ENCODE measurements around the gene PTH1R. TPM values are rescaled to one million over a fixed set of nuclear protein-coding genes. Genes with fewer than 3 reads are reported as not detected.

Gene PTH1R
- total RNA-seq, 4 donors from 2014 or later, result 7.8 to 18.5 (median 14.5) TPM

DNA sequence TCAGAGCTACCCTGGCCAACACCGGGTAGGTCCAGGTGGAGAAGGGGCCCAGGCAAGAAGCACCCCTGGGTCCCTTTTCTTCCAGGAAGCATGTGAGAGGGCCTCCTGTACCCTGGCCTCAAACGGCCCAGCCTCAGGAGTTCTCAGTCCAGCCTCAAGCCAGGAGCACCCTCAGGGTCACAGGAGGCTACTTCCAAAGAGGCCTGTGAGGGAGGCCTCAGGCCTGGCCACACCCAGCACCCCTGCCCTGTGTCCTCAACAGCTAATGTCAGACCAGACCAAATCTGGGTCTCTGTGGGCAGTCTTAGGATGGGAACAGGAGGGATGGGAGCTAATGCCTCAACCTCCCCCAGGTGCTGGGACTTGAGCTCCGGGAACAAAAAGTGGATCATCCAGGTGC, 23.5 kb downstream of the PTH1R start:
- no peak overlapping the region for H3K4me3 ChIP-seq
- H3K36me3 ChIP-seq, result no peaks in the 10 kb centered on the region
- TF ChIP-seq POLR2AphosphoS5 (IDR thresholded peaks at IDR 0.05) (no peak), EP300 (IDR thresholded peaks at IDR 0.05) (no peak), POLR2A (IDR thresholded peaks at IDR 0.05) (no peak)
- TF ChIP-seq, protein P1, sequence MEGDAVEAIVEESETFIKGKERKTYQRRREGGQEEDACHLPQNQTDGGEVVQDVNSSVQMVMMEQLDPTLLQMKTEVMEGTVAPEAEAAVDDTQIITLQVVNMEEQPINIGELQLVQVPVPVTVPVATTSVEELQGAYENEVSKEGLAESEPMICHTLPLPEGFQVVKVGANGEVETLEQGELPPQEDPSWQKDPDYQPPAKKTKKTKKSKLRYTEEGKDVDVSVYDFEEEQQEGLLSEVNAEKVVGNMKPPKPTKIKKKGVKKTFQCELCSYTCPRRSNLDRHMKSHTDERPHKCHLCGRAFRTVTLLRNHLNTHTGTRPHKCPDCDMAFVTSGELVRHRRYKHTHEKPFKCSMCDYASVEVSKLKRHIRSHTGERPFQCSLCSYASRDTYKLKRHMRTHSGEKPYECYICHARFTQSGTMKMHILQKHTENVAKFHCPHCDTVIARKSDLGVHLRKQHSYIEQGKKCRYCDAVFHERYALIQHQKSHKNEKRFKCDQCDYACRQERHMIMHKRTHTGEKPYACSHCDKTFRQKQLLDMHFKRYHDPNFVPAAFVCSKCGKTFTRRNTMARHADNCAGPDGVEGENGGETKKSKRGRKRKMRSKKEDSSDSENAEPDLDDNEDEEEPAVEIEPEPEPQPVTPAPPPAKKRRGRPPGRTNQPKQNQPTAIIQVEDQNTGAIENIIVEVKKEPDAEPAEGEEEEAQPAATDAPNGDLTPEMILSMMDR (IDR thresholded peaks at IDR 0.05), result no peak
- H3K4me1 ChIP-seq, result peaks cover 0 to 14% (median 9%) of the 10 kb centered on the region in 3 donors
- peaks cover 37% of the 10 kb centered on the region for H3K27me3 ChIP-seq
- ATAC-seq, result no peak
- no peak overlapping the region for H3K27ac ChIP-seq
- whole genome bisulfite sequencing, 2 donors (ENCODE audit: low coverage in 1 of 2), result no CpG with 5 or more reads among the region's 3 CpGs
- H3K9me3 ChIP-seq, result no peaks in the 10 kb centered on the region

DNA sequence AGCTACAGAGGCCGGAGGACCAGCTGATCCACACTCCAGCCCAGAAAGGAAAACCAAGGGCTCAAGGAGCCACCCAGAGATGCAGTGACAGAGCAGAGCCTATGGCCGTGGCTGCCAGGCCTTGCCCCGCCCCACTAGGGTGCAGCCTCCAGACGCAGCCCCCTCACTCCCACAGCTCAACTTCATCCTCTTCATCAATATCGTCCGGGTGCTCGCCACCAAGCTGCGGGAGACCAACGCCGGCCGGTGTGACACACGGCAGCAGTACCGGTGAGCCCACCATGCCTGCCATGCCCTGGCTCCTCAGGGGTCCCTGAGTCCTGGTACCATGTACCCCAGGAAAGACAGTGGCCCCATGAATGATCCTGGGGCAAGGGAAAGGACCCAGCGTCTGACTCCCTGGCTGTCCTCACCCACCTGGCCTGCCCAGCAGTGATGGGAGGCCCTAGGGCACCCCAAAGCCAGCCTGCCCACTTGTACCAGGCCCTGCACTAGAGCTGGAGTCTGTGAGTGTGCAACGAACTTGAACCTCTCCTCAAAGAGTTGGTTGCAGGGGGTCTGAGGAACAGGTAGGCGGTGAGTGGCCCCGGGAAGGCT, 24.2 kb downstream of the PTH1R start:
- TF ChIP-seq POLR2AphosphoS5 (IDR thresholded peaks at IDR 0.05) (no peak), POLR2A (IDR thresholded peaks at IDR 0.05) (no peak), EP300 (IDR thresholded peaks at IDR 0.05) (no peak)
- TF ChIP-seq, protein P1 (IDR thresholded peaks at IDR 0.05), result no peak
- ATAC-seq, result no peak
- no peak overlapping the region for H3K27ac ChIP-seq
- no peaks in the 10 kb centered on the region for H3K36me3 ChIP-seq
- no CpG with 5 or more reads among the region's 17 CpGs for WGBS, 2 donors (ENCODE audit: low coverage in 1 of 2)
- H3K27me3 ChIP-seq, result peaks cover 43% of the 10 kb centered on the region
- peaks cover 0 to 14% (median 9%) of the 10 kb centered on the region in 3 donors for H3K4me1 ChIP-seq
- no peak overlapping the region for H3K4me3 ChIP-seq
- no peaks in the 10 kb centered on the region for H3K9me3 ChIP-seq

DNA sequence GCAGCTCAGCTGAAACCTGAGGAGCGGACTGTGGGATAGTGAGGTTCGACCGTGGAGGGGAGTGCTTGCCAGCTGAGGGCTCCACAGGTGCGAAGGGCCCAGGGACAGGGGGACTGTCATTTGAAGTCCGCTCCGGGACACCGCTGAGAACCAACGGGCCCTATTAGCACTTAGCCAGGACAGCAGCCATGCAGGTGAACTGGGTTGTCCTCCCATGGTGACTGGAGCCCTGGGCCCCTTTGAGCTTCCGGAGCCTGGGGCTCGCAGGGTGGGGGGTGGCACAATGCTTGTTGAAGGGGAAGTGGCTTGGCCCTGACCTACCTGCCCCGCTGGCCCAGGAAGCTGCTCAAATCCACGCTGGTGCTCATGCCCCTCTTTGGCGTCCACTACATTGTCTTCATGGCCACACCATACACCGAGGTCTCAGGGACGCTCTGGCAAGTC, 24.7 kb downstream of the PTH1R start:
- no peak for ATAC-seq
- WGBS, 2 donors (ENCODE audit: low coverage in 1 of 2), result 81 to 91% methylated on average over 3 to 5 of the region's 15 CpGs
- Histone ChIP-seq H3K4me1 (peaks cover 0 to 14% (median 9%) of the 10 kb centered on the region in 3 donors), H3K27me3 (peaks cover 47% of the 10 kb centered on the region), H3K4me3 (no peak overlapping the region), H3K36me3 (no peaks in the 10 kb centered on the region), H3K9me3 (no peaks in the 10 kb centered on the region), H3K27ac (no peak overlapping the region)
- TF ChIP-seq POLR2AphosphoS5 (IDR thresholded peaks at IDR 0.05), result no peak

DNA sequence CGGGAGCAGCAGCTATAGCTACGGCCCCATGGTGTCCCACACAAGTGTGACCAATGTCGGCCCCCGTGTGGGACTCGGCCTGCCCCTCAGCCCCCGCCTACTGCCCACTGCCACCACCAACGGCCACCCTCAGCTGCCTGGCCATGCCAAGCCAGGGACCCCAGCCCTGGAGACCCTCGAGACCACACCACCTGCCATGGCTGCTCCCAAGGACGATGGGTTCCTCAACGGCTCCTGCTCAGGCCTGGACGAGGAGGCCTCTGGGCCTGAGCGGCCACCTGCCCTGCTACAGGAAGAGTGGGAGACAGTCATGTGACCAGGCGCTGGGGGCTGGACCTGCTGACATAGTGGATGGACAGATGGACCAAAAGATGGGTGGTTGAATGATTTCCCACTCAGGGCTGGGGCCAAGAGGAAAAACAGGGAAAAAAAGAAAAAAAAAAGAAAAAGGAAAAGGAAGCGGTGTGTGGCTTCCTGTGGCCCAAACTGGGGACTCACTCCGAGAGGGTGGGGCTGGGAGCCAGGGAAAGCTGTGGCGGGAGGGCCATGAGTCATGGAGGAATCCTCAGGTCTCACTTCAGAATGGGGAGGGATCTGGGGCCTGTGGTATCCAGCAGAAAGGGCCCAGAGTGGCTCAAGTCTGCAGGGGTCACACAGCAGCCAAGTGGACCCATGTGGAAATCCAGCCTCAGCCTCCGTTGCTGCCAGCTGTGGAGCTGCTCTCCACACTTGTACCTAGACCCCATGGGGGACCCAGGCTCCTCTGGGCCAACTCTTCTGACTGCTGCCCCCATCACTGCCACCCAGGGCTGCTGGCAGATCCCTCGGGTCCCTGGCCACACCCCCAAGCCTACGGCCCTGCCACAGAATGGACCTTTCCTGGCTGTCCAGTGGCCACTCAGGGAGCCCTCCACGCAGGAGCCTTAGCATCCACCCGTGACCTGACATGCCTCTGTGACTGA, 26.1 kb downstream of the PTH1R start:
- 61 to 66% methylated on average over 3 to 6 of the region's 21 CpGs for WGBS, 2 donors (ENCODE audit: low coverage in 1 of 2)
- no peak for ATAC-seq
- TF ChIP-seq POLR2AphosphoS5 (IDR thresholded peaks at IDR 0.05) (no peak), EP300 (IDR thresholded peaks at IDR 0.05) (no peak), POLR2A (IDR thresholded peaks at IDR 0.05) (no peak)
- TF ChIP-seq, protein P1 (IDR thresholded peaks at IDR 0.05), result no peak

DNA sequence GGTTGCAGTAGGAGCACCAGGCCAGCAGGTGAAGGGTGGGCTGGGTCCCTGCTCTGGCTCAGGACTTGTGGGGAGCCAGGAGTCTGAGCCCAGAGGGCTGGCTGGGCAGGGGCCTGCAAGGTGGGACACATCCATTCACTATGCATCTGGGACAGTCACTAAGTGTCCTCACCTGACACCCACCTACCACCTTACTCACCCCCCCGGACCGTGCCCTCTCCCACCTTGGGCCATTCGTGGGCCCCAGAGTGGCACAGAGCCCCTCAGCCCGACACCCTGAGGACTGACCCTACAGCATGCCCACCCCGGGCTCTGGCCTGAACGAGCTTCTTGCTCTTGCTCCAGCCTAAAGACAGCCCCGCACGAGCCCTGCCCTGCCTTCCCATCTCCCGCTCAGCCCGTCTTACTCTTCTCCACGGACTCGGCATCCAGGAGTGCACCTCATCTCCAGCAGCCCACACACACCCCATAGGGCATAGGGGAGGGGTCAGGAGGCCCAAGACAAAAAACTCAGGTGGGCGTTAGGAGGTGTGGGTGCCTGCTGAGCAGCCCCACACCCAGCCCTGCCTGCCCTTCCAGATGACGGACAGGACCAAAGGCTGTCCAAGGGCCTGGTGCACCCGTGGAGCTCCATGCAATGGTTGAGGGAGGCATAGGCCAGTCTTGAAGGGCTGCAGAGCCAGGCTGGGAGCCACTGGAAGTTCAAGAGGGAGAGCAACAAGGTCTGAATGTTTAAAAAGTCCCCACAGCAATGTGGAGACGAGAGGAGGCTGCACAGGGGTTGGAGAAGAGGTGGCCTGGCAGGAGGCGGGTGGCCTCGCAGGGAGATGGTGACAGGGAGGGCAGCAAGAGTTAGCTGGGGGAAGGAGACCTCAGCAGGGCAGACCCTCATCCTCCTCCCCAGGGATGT, 27.0 kb downstream of the PTH1R start:
- WGBS, 2 donors (ENCODE audit: low coverage in 1 of 2), result 74 to 86% methylated on average over 5 to 8 of the region's 18 CpGs
- peaks cover 0 to 16% (median 13%) of the 10 kb centered on the region in 3 donors for H3K4me1 ChIP-seq
- H3K27me3 ChIP-seq, result peaks cover 27% of the 10 kb centered on the region
- no peak overlapping the region for H3K27ac ChIP-seq
- no peak for ATAC-seq
- H3K36me3 ChIP-seq, result no peaks in the 10 kb centered on the region
- TF ChIP-seq POLR2A (IDR thresholded peaks at IDR 0.05) (no peak), EP300 (IDR thresholded peaks at IDR 0.05) (no peak), POLR2AphosphoS5 (IDR thresholded peaks at IDR 0.05) (no peak)
- TF ChIP-seq, protein P1 (IDR thresholded peaks at IDR 0.05), result no peak
- no peak overlapping the region for H3K4me3 ChIP-seq
- no peaks in the 10 kb centered on the region for H3K9me3 ChIP-seq

More for the DNA sequence above, 26.1 kb downstream of the PTH1R start:
- Histone ChIP-seq H3K4me1 (peaks cover 0 to 13% (median 10%) of the 10 kb centered on the region in 3 donors), H3K27ac (no peak overlapping the region), H3K36me3 (no peaks in the 10 kb centered on the region), H3K27me3 (peaks cover 37% of the 10 kb centered on the region), H3K4me3 (no peak overlapping the region), H3K9me3 (no peaks in the 10 kb centered on the region)

Data from gastroesophageal sphincter (tissue), 4 donors.